GM12878 (cell line): Measurements from ENCODE around the gene DLG1. TPM values are rescaled to one million over a fixed set of nuclear protein-coding genes. Genes with fewer than 3 reads are reported as not detected.

Source experiments
- ATAC-seq: fragments of 200-7000 bp; cut with Tn5 transposase; 3 replicates; pipeline ENCODE4 v1.9.1; 2020; ENCODE audit warnings: mild to moderate bottlenecking, moderate library complexity
- BruUV-seq: library from RNA; stranded (reverse); fragments of 400-500 nt; replicated peaks from 2 replicates; lab custom pipeline; 2021; lab: Mats Ljungman, UMichigan
- CTCF ChIA-PET: fragments of 300-600 bp; sonication (Branson Sonifier 250); formaldehyde crosslinking; extraction: SDS; loops from one replicate; lab custom pipeline; 2021; ENCODE audit warnings: inconsistent platforms; lab: Yijun Ruan, JAX
- POLR2A ChIA-PET: fragments of 350-600 bp; formaldehyde crosslinking; extraction: SDS; loops from one replicate; lab custom pipeline; 2021; ENCODE audit warnings: inconsistent platforms; lab: Charles Lee
- RAD21 ChIA-PET: fragments of 300-600 bp; sonication (Branson Sonifier 250); formaldehyde crosslinking; loops from one replicate; lab custom pipeline; 2023; ENCODE audit warnings: antibody characterized with exemption; ENCODE audit not compliant: unreplicated experiment; lab: Charles Lee
- SMC1A ChIA-PET: fragments of 300-600 bp; sonication (Branson Sonifier 250); formaldehyde crosslinking; loops from one replicate; lab custom pipeline; 2023; ENCODE audit not compliant: unreplicated experiment, uncharacterized antibody; lab: Charles Lee
- DNase-seq: peaks from one replicate; pipeline ENCODE4 v3.0.0-alpha.2; 2011; ENCODE audit warnings: low read depth, low spot score
- FAIRE-seq: peaks from 3 replicates; lab custom pipeline; 2011; peaks lifted over from hg19 to GRCh38; lab: Jason Lieb, UNC
- H2AFZ ChIP-seq: 2 replicates; pipeline ENCODE4 v1.6.0; 2011; ENCODE audit warnings: low read depth, low read length, control low read depth; ENCODE audit not compliant: control insufficient read depth
- H3K27ac ChIP-seq: 2 replicates; pipeline ENCODE4 v1.5.1; 2011; ENCODE audit warnings: control low read depth; ENCODE audit not compliant: control insufficient read depth, insufficient read depth
- H3K27me3 ChIP-seq, 2 experiments: replicated peaks in 1 of 2; 2 replicates each; pipeline versions ENCODE4 v1.6.0 to v1.6.1; 2011; ENCODE audit warnings: low read length in 1 of 2; ENCODE audit not compliant: control insufficient read depth in 2 of 2, insufficient read depth in 2 of 2
- H3K36me3 ChIP-seq, 2 experiments: 2 replicates each; pipeline ENCODE4 v1.5.1; 2011; ENCODE audit warnings: low read length in 1 of 2; ENCODE audit not compliant: control insufficient read depth in 2 of 2, insufficient read depth in 2 of 2
- H3K4me1 ChIP-seq: 2 replicates; pipeline ENCODE4 v1.6.1; 2011; ENCODE audit warnings: mild to moderate bottlenecking, low read length, moderate library complexity, mixed read lengths; ENCODE audit not compliant: control insufficient read depth, insufficient read depth
- H3K4me2 ChIP-seq: 2 replicates; pipeline ENCODE4 v1.6.0; 2011; ENCODE audit warnings: control low read depth; ENCODE audit not compliant: control insufficient read depth, insufficient read depth
- H3K4me3 ChIP-seq: fragments of 200-600 bp; sonication (generic); 2 replicates; pipeline ENCODE4 v1.5.1; 2016
- H3K79me2 ChIP-seq: 2 replicates; pipeline ENCODE4 v1.6.0; 2011; ENCODE audit warnings: low read length; ENCODE audit not compliant: control insufficient read depth, insufficient read depth
- H3K9ac ChIP-seq: 2 replicates; pipeline ENCODE4 v1.8.0; 2011; ENCODE audit warnings: low read length, control low read depth, mixed read lengths; ENCODE audit not compliant: control insufficient read depth, insufficient read depth
- H3K9me3 ChIP-seq: replicated peaks from 3 replicates; pipeline ENCODE4 v1.5.1; 2011; ENCODE audit warnings: mild to moderate bottlenecking, low read length; ENCODE audit not compliant: control insufficient read depth, insufficient read depth
- H4K20me1 ChIP-seq: 2 replicates; pipeline ENCODE4 v1.6.0; 2011; ENCODE audit not compliant: control insufficient read depth, insufficient read depth
- BCL11A ChIP-seq: IDR thresholded peaks from 2 replicates; pipeline ENCODE4 v1.6.1; 2011; ENCODE audit warnings: low read depth, low read length
- CBX3 ChIP-seq: fragments of 200-600 bp; sonication (generic); IDR thresholded peaks from 2 replicates; pipeline ENCODE4 v1.6.1; 2016; ENCODE audit warnings: low read depth, borderline replicate concordance
- CHD4 ChIP-seq: fragments of 200-600 bp; sonication (generic); IDR thresholded peaks from 2 replicates; pipeline ENCODE4 v1.6.1; 2016; ENCODE audit warnings: mild to moderate bottlenecking
- HDAC2 ChIP-seq: fragments of 200-600 bp; sonication (generic); IDR thresholded peaks from 2 replicates; pipeline ENCODE4 v1.6.1; 2017
- KDM1A ChIP-seq: fragments of 200-600 bp; sonication (generic); IDR thresholded peaks from 2 replicates; pipeline ENCODE4 v1.6.1; 2016; ENCODE audit warnings: borderline replicate concordance
- MTA2 ChIP-seq: fragments of 450-650 bp; IDR thresholded peaks from 2 replicates; pipeline ENCODE4 v1.6.1; 2016; ENCODE audit warnings: low read depth, mild to moderate bottlenecking, moderate library complexity
- PKNOX1 ChIP-seq: fragments of 450-650 bp; IDR thresholded peaks from 2 replicates; pipeline ENCODE4 v1.6.1; 2016; ENCODE audit warnings: mild to moderate bottlenecking
- POLR2A ChIP-seq: IDR thresholded peaks from 2 replicates; pipeline ENCODE4 v1.6.1; 2011; ENCODE audit warnings: low read depth, mild to moderate bottlenecking, low read length
- RFX5 ChIP-seq: IDR thresholded peaks from 2 replicates; pipeline ENCODE4 v1.6.1; 2011; ENCODE audit warnings: low read depth, low read length, improper control_type of control experiment
- SREBF1 ChIP-seq: IDR thresholded peaks from 2 replicates; pipeline ENCODE4 v1.6.1; 2012; ENCODE audit warnings: mild to moderate bottlenecking, low read length
- TARDBP ChIP-seq: IDR thresholded peaks from 2 replicates; pipeline ENCODE4 v1.6.1; 2016; ENCODE audit warnings: borderline replicate concordance
- ZNF207 ChIP-seq: fragments of 450-650 bp; IDR thresholded peaks from 2 replicates; pipeline ENCODE4 v1.6.1; 2014; ENCODE audit warnings: antibody characterized with exemption, mild to moderate bottlenecking, borderline replicate concordance
- WGBS: methylation state at CpG from one replicate; pipeline ENCODE4 v1.1.6; 2016; ENCODE audit warnings: low lambda C conversion rate; ENCODE audit not compliant: insufficient replicate concordance, insufficient coverage; ENCODE audit errors: missing lambda C conversion rate; 5-methylcytosine and 5-hydroxymethylcytosine counted together
- in situ Hi-C: fragments of 300-500 bp; cut with MboI; formaldehyde crosslinking; loops from 9 replicates; pipeline ENCODE4 v1.14.3; 2018; ENCODE audit warnings: mixed read lengths
- intact Hi-C: fragments of 100-400 bp; cut with micrococcal nuclease; formaldehyde crosslinking; loops from one replicate; pipeline ENCODE4 v1.14.2; 2022; ENCODE audit not compliant: unreplicated experiment
- polyA plus RNA-seq, 11 experiments: library from polyadenylated mRNA; depleted of rRNA in 4 of 11; unstranded in 6 of 11; stranded (reverse) in 5 of 11; fragments of >200 nt; fragmentation: Nextera tagmentation in 4 of 11; fragmentation: Illumina TruSeq in 1 of 11; extraction: Ambion mirVana in 4 of 11; extraction: Trizol in 1 of 11; gene quantifications; 1 replicate in 1 of 11; 2 replicates in 10 of 11; pipeline versions ENCODE4 v1.2.1 to v1.2.3, GENCODE V29; 2011 to 2016; ENCODE audit warnings: inconsistent platforms in 2 of 11, missing spikeins in 2 of 11, low read depth in 1 of 11
- total RNA-seq, 4 experiments: library from RNA; depleted of rRNA in 3 of 4; stranded (reverse); fragments of >200 nt in 3 of 4; fragmentation: Illumina TruSeq in 1 of 4; extraction: Trizol in 1 of 4; gene quantifications; 2 replicates each; pipeline versions ENCODE4 v1.2.1 to v1.2.3, GENCODE V29; 2013 to 2021
- TF ChIP-seq, protein P1 (sequence below): IDR thresholded peaks from 2 replicates; pipeline ENCODE4 v1.6.1; 2011; ENCODE audit warnings: low read depth, low read length, improper control_type of control experiment, borderline replicate concordance
- TF ChIP-seq, protein P2 (sequence below): IDR thresholded peaks from 2 replicates; pipeline ENCODE4 v1.6.1; 2011; ENCODE audit warnings: low read depth, mild to moderate bottlenecking, low read length, moderate library complexity, borderline replicate concordance; ENCODE audit errors: extremely low read depth

DLG1 gene
- total and polyA plus RNA-seq, 10 of the 15 experiments (the other 5 are each of a cell fraction or from before 2014, with no cell fraction given) = 9.2 to 63.1 (median 40.1) TPM

GRCh38 chr3:197041875-197042488 lies 256.4 kb downstream of the DLG1 start:
- no peak overlapping the region for H3K27ac ChIP-seq
- H3K4me3 ChIP-seq = no peak overlapping the region
- H3K79me2 ChIP-seq = no peaks in the 10 kb centered on the region
- in situ Hi-C loops (no loop called here), intact Hi-C loops (no loop called here)
- TF ChIP-seq MTA2 (no peak), ZNF207 (no peak), PKNOX1 (no peak), CBX3 (no peak)
- ChIA-PET POLR2A (no interaction called here), RAD21 (interaction anchor here (1.6 kb wide), 1 partner anchor 38 kb away, joined by 3 read pairs; no protein-coding TSS in a partner anchor), CTCF (interaction anchor here (0.6 to 6.7 kb wide), 5 partner anchors 12 to 674 kb away, joined by 3 to 54 read pairs (median 3); partner anchors contain the start of gene MELTF), SMC1A (interaction anchor here (1.1 to 1.2 kb wide), 3 partner anchors 11 to 138 kb away, joined by 3 read pairs; no protein-coding TSS in a partner anchor)
- no peak for DNase-seq
- BruUV-seq = no TSS peak
- no peak overlapping the region for H3K9ac ChIP-seq
- no peak for ATAC-seq
- no peaks in the 10 kb centered on the region for H3K9me3 ChIP-seq
- H3K36me3 ChIP-seq = peaks cover 0 to 4% of the 10 kb centered on the region in 2 experiments
- no peak overlapping the region for H3K4me2 ChIP-seq
- no peaks in the 10 kb centered on the region for H4K20me1 ChIP-seq
- H3K4me1 ChIP-seq = no peaks in the 10 kb centered on the region
- WGBS = 95% methylated on average over 6 of the region's 6 CpGs
- H2AFZ ChIP-seq = no peak overlapping the region
- H3K27me3 ChIP-seq = no peaks in the 10 kb centered on the region
- no peak for FAIRE-seq

- ChIA-PET CTCF (interaction anchor here (1.1 to 6.7 kb wide), 2 partner anchors 10 to 110 kb away, joined by 4 to 54 read pairs; partner anchors contain the start of gene MELTF), POLR2A (interaction anchor here (0.6 kb wide), 1 partner anchor 43 kb away, joined by 3 read pairs; no protein-coding TSS in a partner anchor), RAD21 (no interaction called here), SMC1A (interaction anchor here (1.3 kb wide), 1 partner anchor 147 kb away, joined by 3 read pairs; no protein-coding TSS in a partner anchor)
- intact Hi-C loops (no loop called here), in situ Hi-C loops (no loop called here)
- no peaks in the 10 kb centered on the region for H3K9me3 ChIP-seq
- no peak overlapping the region for H3K4me3 ChIP-seq
- no peak overlapping the region for H2AFZ ChIP-seq
- ATAC-seq (no peak), FAIRE-seq (no peak), DNase-seq (no peak)
- no peaks in the 10 kb centered on the region for H3K79me2 ChIP-seq
- BruUV-seq = no TSS peak
- WGBS = 77% methylated on average over 4 of the region's 4 CpGs
- no peaks in the 10 kb centered on the region for H3K4me1 ChIP-seq
- H3K27ac ChIP-seq = no peak overlapping the region
- peaks cover 0 to 4% of the 10 kb centered on the region in 2 experiments; a peak in 3 of 4 replicates for H3K36me3 ChIP-seq
- no peaks in the 10 kb centered on the region for H4K20me1 ChIP-seq
- no peak overlapping the region for H3K4me2 ChIP-seq
- no peaks in the 10 kb centered on the region for H3K27me3 ChIP-seq
- no peak overlapping the region for H3K9ac ChIP-seq
- no peak for TF ChIP-seq POLR2A
- no peak for TF ChIP-seq KDM1A
- no peak for TF ChIP-seq SREBF1
- no peak for TF ChIP-seq TARDBP
- no peak for TF ChIP-seq CHD4
- no peak for TF ChIP-seq BCL11A
- no peak for TF ChIP-seq HDAC2
- TF ChIP-seq, protein P1, sequence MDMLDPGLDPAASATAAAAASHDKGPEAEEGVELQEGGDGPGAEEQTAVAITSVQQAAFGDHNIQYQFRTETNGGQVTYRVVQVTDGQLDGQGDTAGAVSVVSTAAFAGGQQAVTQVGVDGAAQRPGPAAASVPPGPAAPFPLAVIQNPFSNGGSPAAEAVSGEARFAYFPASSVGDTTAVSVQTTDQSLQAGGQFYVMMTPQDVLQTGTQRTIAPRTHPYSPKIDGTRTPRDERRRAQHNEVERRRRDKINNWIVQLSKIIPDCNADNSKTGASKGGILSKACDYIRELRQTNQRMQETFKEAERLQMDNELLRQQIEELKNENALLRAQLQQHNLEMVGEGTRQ = no peak
- TF ChIP-seq, protein P2, sequence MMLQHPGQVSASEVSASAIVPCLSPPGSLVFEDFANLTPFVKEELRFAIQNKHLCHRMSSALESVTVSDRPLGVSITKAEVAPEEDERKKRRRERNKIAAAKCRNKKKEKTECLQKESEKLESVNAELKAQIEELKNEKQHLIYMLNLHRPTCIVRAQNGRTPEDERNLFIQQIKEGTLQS = no peak
- TF ChIP-seq RFX5 = no peak
Observed at GRCh38 chr3:197040658-197041057, 257.8 kb downstream of the DLG1 start.
